ENCODE results near the gene ZFAND2A.

DNA sequence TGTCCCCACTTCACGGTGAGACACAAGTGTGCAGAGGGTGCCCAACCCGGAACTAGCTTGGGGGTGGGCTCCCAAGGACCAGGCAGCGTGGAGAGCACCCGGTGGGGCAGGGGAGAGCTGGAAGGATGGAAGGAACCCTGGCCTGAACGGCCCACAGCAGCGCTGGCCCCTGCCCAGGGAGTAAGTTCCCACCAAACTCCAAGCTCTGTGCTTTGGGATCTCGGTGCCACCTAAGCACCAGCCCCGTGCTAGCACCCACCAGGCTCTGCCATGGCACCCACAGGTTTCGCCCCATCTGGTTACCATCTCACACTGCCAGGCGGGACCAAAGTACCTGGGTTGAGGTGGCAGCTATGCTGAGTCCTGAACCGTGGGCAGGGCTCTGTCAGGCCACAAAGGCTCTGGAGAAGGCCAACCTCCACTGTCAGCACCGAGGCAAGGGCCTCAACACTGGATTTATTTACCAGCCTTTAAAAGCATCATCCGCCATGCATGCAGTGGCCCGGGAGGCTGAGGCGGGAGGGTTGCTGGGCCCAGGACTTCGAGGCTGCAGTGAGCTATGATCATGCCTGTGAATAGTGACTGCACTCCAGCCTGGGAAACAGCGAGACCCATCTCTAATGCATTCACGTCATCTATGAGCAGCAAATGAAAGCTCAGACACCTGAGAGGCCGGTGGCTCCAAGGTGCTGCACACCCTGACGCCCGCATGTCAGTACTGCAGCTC lies 56.0 kb downstream of the ZFAND2A start:
- TF ChIP-seq, protein P1, sequence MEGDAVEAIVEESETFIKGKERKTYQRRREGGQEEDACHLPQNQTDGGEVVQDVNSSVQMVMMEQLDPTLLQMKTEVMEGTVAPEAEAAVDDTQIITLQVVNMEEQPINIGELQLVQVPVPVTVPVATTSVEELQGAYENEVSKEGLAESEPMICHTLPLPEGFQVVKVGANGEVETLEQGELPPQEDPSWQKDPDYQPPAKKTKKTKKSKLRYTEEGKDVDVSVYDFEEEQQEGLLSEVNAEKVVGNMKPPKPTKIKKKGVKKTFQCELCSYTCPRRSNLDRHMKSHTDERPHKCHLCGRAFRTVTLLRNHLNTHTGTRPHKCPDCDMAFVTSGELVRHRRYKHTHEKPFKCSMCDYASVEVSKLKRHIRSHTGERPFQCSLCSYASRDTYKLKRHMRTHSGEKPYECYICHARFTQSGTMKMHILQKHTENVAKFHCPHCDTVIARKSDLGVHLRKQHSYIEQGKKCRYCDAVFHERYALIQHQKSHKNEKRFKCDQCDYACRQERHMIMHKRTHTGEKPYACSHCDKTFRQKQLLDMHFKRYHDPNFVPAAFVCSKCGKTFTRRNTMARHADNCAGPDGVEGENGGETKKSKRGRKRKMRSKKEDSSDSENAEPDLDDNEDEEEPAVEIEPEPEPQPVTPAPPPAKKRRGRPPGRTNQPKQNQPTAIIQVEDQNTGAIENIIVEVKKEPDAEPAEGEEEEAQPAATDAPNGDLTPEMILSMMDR (IDR thresholded peaks at IDR 0.05; ENCODE audit: control extremely low read depth in 1 of 3, insufficient read depth in 1 of 3, low read depth in 1 of 3, low read length in 3 of 3) = no peak
- TF ChIP-seq SP1 (IDR thresholded peaks at IDR 0.05; ENCODE audit: low read depth, low read length) = no peak
- no peak for TF ChIP-seq RBBP5 (IDR thresholded peaks at IDR 0.05; ENCODE audit: borderline replicate concordance, low read depth, low read length)
- no peak for TF ChIP-seq CHD1 (IDR thresholded peaks at IDR 0.05; ENCODE audit: low read depth, low read length)
- TF ChIP-seq SP2 (IDR thresholded peaks at IDR 0.05; ENCODE audit: low read length) = no peak
- TF ChIP-seq CREB1 (IDR thresholded peaks at IDR 0.05) = no peak
- no peak for TF ChIP-seq SRF (IDR thresholded peaks at IDR 0.05; ENCODE audit: low read depth, low read length)
- no peak for TF ChIP-seq BRCA1 (IDR thresholded peaks at IDR 0.05; ENCODE audit: low read depth, low read length)
- TF ChIP-seq POLR2AphosphoS5 (IDR thresholded peaks at IDR 0.05; ENCODE audit: low read depth, low read length) = no peak
- TF ChIP-seq JUN (IDR thresholded peaks at IDR 0.05; ENCODE audit: low read depth, low read length) = no peak
- TF ChIP-seq ZNF274 (IDR thresholded peaks at IDR 0.05; ENCODE audit: borderline replicate concordance, extremely low read depth, low read length) = no peak
